GM12892 (cell line): Measurements from ENCODE around the gene GALNT10.

Experiments used
- POLR2A ChIP-seq: IDR thresholded peaks from 2 replicates; pipeline ENCODE4 v1.6.1; 2011; ENCODE audit warnings: low read depth, low read length, control low read depth
- TAF1 ChIP-seq: IDR thresholded peaks from 2 replicates; pipeline ENCODE4 v1.6.1; 2011; ENCODE audit warnings: low read depth, mild to moderate bottlenecking, control low read depth, low read length, borderline replicate concordance

GRCh38 chr5:154466671-154467070 is 276.1 kb downstream of the GALNT10 start:
- no peak for TF ChIP-seq POLR2A
- no peak for TF ChIP-seq TAF1
